Uterus (tissue), 2 donors: Measurements from ENCODE around the gene MUC5B.

Experiments used
- POLR2A ChIP-seq, 2 donors: fragments of 450-650 bp; IDR thresholded peaks; one replicate each; pipeline ENCODE4 v1.6.1; 2016; ENCODE audit warnings: antibody characterized with exemption in 2 of 2, mild to moderate bottlenecking in 1 of 2, moderate library complexity in 1 of 2
- TF ChIP-seq, protein P1 (sequence below), 4 experiments: fragments of 200-600 bp in 2 of 4; fragments of 450-650 bp in 2 of 4; sonication (generic) in 2 of 4; IDR thresholded peaks; one replicate each; pipeline ENCODE4 v1.5.1; 2016 to 2019; ENCODE audit warnings: antibody characterized with exemption in 4 of 4, mild to moderate bottlenecking in 2 of 4, moderate library complexity in 1 of 4

DNA sequence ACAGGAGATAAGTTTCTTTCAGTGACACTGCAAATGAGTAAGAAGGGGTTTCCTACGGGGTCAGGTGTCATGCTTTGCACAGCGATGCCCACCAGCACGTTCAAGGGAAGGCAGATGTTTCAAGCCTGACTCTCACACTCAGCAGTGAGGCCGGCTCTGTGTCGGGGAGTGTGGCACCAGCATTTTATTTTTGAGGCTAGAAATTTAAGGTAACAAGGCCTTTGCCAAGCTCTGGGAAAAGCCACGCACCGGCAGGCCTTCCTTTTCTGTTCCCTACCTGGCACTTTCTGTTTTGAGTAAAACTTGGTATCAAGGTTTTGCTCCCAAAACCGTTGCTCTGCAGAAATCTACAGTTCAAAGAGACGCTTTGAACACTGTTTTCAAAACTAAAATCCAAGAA lies 48.5 kb downstream of the MUC5B start:
- TF ChIP-seq, protein P1, sequence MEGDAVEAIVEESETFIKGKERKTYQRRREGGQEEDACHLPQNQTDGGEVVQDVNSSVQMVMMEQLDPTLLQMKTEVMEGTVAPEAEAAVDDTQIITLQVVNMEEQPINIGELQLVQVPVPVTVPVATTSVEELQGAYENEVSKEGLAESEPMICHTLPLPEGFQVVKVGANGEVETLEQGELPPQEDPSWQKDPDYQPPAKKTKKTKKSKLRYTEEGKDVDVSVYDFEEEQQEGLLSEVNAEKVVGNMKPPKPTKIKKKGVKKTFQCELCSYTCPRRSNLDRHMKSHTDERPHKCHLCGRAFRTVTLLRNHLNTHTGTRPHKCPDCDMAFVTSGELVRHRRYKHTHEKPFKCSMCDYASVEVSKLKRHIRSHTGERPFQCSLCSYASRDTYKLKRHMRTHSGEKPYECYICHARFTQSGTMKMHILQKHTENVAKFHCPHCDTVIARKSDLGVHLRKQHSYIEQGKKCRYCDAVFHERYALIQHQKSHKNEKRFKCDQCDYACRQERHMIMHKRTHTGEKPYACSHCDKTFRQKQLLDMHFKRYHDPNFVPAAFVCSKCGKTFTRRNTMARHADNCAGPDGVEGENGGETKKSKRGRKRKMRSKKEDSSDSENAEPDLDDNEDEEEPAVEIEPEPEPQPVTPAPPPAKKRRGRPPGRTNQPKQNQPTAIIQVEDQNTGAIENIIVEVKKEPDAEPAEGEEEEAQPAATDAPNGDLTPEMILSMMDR (IDR thresholded peaks at IDR 0.05), result no peak
- no peak for TF ChIP-seq POLR2A (IDR thresholded peaks at IDR 0.05)
